GM19043 (cell line): ENCODE measurements around the gene CHRM3.

ENCODE experiments used
- ATAC-seq: cut with Tn5 transposase; IDR thresholded peaks from one replicate; pipeline ENCODE4 v1.9.1; 2021; ENCODE audit warnings: low read depth; ENCODE audit not compliant: unreplicated experiment

The CHRM3 gene

DNA sequence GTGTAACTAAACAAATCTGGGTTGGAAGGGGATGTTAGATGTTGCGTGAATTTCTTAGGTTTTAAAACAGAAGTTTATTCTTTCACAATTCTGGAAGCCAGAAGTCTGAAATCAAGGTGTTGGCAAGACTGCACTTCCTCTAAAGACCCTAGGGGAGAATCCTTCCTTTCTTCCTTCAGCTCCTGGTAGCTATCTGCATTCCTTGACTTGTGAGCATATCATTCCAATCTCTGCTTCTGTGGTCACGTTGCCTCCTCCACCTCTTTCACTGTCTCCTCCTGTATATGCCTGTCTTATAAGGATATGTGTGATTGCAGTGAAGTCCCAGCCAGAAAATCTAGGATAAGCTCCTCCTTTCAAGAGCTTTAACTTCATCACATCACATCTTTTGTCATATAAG, 7.7 kb downstream of the CHRM3 start:
- ATAC-seq = no peak

DNA sequence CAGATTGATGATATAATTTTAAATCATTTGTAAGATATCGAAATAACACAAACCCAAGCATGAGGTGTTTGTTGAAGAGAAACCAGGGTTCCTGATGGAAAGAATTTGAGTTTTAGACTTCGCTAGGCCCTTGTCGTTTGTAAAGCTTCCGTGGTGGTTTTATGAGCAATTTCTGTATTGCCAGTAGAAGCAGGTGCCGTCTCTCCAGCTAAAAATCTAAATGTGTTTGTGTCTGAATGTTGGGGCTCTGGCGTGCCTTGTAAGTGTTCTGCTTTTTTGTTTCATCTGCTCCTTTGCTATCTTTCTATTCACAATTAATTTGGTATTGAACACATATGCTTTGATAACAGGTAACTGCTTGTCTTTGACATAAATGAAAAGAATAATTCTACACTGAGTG, 27.5 kb downstream of the CHRM3 start:
- ATAC-seq = no peak

- no peak for ATAC-seq
Measured at GRCh38 chr1:239417221-239417620, 30.9 kb downstream of the CHRM3 start.

- ATAC-seq = no peak
Measured at GRCh38 chr1:239417986-239418640, 31.7 kb downstream of the CHRM3 start.

DNA sequence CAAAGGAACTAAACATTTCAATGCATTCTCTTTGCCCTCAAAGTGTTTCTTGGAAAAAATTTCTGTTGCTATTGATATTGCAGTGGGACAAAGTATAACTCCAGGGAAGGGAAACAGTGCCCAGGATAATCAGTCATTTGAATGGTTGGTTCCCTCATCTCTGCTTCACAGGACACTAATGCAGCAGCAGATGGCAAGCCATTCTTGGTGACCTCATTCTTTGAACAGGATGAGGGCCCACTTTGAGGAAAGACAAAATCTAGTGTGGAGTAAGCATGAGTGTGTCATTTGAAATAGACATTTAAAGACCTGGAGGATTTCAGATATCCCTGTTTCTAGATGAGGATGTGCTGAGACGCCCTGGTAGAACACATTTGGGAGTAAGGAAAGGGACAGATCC, 32.3 kb downstream of the CHRM3 start:
- ATAC-seq = no peak

DNA sequence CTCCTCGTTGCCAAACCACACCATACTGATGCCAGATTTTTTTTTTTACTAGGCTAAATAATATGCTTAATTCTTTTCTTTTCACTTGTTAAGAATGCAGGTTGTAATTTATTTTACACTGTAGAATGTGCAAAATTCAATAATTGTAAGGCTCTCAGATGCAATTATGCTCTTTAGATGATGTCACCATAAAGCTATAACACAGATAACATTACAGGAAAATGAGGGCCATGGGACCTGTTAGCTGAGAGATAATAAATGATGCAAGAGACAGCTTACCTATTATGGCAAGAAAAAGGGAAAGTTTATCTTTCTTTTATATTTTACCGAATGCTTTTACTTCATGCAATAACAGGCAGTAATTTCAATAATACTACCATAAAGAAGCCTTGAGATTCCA, 35.4 kb downstream of the CHRM3 start:
- ATAC-seq = no peak

DNA sequence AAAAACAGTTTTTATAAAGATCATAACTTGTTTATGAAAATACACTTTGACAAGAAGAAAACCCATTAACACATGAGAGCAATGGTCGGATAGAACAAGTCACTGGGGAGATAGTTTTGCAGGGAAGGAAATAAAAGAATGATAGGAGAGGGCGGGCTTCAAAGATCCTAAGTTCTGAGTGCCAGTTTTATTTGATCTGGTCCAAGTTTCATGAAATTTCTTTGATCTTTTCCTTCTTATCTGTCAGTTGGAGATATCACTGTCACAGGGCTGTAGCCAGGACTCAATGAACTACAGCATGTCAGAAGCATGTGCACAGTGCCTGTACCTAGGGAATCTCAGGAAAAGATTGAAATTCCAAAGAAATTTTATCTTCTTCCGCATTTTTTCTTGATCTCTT, 36.5 kb downstream of the CHRM3 start:
- no peak for ATAC-seq

- no peak for ATAC-seq
Measured at GRCh38 chr1:239426821-239427475, 40.6 kb downstream of the CHRM3 start.

DNA sequence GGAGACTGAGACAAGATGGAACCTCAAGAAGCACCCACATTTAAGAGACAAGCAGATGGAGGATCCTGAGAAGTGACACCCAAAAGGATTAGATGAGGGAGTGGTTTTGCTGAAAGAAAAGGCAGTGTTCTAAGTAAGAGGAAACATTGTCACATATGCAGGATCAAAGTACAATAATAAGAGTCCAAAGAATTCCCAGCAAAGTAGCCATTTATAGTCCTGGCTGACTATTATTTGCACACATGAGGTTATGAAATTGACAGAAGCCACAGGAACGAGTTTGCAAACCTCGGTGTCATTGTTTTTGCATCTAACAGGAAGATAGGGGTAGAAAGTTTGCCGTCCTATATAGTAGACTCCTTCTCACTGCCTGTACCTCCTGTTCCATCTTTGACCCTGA, 41.3 kb downstream of the CHRM3 start:
- ATAC-seq = no peak

DNA sequence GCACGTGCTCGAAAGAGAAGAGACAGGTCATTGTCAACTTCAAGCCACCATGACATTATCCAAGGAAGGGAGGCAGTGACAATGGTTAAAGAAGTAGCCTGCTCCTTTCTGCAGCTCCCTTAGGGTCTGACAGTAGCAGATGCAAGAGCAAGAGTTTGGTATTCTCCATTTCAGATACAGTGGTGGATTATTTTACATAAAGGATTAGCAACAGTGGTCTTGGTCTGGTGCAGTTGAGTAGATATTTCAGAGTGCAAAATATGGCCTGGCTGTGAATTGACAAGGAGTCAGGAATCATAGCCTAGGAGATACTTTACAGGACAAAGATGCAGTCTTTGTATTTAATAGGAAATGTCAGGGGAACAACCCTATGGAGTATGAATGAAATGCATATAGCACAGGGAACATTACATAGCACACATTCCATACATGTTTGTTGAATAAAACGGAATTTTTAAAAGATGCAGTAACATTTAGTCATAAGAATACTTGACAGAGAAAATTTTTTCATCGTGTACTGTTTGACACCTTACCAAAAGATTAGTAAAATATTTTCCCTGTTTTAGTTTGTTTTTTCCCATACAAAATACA, 41.8 kb downstream of the CHRM3 start:
- ATAC-seq = no peak

- no peak for ATAC-seq
Measured at GRCh38 chr1:239429163-239429562, 42.8 kb downstream of the CHRM3 start.

- ATAC-seq = no peak
Measured at GRCh38 chr1:239432255-239432654, 45.9 kb downstream of the CHRM3 start.

DNA sequence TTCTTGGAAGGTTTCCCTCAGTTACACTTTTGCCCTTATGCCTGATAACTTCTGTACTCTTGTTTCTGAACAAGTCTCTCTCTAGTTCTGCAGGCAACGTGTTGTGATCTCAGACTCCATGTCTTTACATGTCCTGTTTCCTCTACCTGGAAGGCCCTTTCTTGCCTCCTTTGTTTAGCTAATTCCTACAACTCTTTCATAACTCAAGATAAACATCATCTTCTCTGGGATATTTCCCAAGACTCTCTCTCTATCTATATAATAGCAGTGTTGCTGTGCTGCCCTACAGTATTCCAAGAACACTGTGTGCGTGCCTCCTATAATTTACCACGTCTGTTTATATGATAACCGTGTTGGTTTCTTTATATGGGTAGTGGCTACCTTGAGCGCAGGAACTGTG, 47.8 kb downstream of the CHRM3 start:
- ATAC-seq = no peak
